Stimulated activated CD4-positive, alpha-beta T cell treated with anti-CD3 and anti-CD28 coated beads, Interleukin-1b, Interleukin-23, amount 100 ng/mL, for 24 hours (primary cell): ENCODE measurements around the gene NHLRC4.

Source experiments
- DNase-seq, 4 experiments: peaks; one replicate each; pipeline ENCODE4 v3.0.0-alpha.2; 2020; ENCODE audit warnings: low read depth in 4 of 4, low spot score in 1 of 4

The NHLRC4 gene

GRCh38 chr16:552171-552570 lies 14.6 kb upstream of the NHLRC4 start:
- no peak for DNase-seq

- DNase-seq, result no peak
Observed at GRCh38 chr16:553601-554296, 13.1 kb upstream of the NHLRC4 start.

GRCh38 chr16:554297-554621 lies 12.5 kb upstream of the NHLRC4 start:
- DNase-seq, result no peak

- no peak for DNase-seq
Observed at GRCh38 chr16:554640-555365, 12.0 kb upstream of the NHLRC4 start.

- DNase-seq, result no peak
Observed at GRCh38 chr16:555528-556473, 11.0 kb upstream of the NHLRC4 start.

- no peak for DNase-seq
Observed at GRCh38 chr16:556474-557173, 10.2 kb upstream of the NHLRC4 start.

GRCh38 chr16:557463-558297 lies 9.1 kb upstream of the NHLRC4 start:
- DNase-seq, result no peak

- DNase-seq, result no peak
Observed at GRCh38 chr16:558298-559020, 8.3 kb upstream of the NHLRC4 start.

GRCh38 chr16:559021-559380 lies 7.8 kb upstream of the NHLRC4 start:
- DNase-seq, result no peak

GRCh38 chr16:559411-560203 lies 7.2 kb upstream of the NHLRC4 start:
- no peak for DNase-seq

- DNase-seq, result no peak
Observed at GRCh38 chr16:560204-560700, 6.6 kb upstream of the NHLRC4 start, which contains the start of gene PRR35. Gene PRR35, plus strand, starts transcription at chr16:560394. Its CDS starts 2,901 bp downstream, at chr16:563295.

GRCh38 chr16:560701-561412 lies 5.9 kb upstream of the NHLRC4 start:
- no peak for DNase-seq

- DNase-seq, result no peak
Observed at GRCh38 chr16:561413-561794, 5.4 kb upstream of the NHLRC4 start.

GRCh38 chr16:561957-562938 lies 4.6 kb upstream of the NHLRC4 start:
- no peak for DNase-seq

GRCh38 chr16:563072-563644 lies 3.6 kb upstream of the NHLRC4 start:
- DNase-seq, result no peak

- DNase-seq, result no peak
Observed at GRCh38 chr16:564690-565418, 2.0 kb upstream of the NHLRC4 start.
